IgD-negative memory B cell (primary cell): Measurements from ENCODE around the gene KRTAP22-2. TPM values are rescaled to one million over a fixed set of nuclear protein-coding genes. Genes with fewer than 3 reads are reported as not detected.

Experiments
- polyA plus RNA-seq: library from polyadenylated mRNA; unstranded; fragments of 300-500 nt; fragmentation: Illumina TruSeq; gene quantifications from one replicate; pipeline ENCODE4 v1.2.3, GENCODE V29; 2021

KRTAP22-2 gene
- polyA plus RNA-seq, 1 donor from 2014 or later, result not detected

Other genes with a start within 250 kb of the KRTAP22-2 start
- gene KRTAP23-1, start 241.8 kb downstream of the KRTAP22-2 start, polyA plus RNA-seq, result not detected
- not detected for gene KRTAP13-2, start 218.1 kb downstream of the KRTAP22-2 start, polyA plus RNA-seq
- not detected for gene KRTAP13-1, start 194.4 kb downstream of the KRTAP22-2 start, polyA plus RNA-seq
- gene KRTAP13-3, start 164.5 kb downstream of the KRTAP22-2 start, polyA plus RNA-seq, result not detected
- not detected for gene KRTAP13-4, start 160.2 kb downstream of the KRTAP22-2 start, polyA plus RNA-seq
- not detected for gene KRTAP15-1, start 150.1 kb downstream of the KRTAP22-2 start, polyA plus RNA-seq
- gene KRTAP19-1, start 110.0 kb downstream of the KRTAP22-2 start, polyA plus RNA-seq, result not detected
- gene KRTAP19-2, start 103.0 kb downstream of the KRTAP22-2 start, polyA plus RNA-seq, result not detected
- gene KRTAP19-3, start 98.4 kb downstream of the KRTAP22-2 start, polyA plus RNA-seq, result not detected
- not detected for gene KRTAP19-4, start 93.2 kb downstream of the KRTAP22-2 start, polyA plus RNA-seq
- gene KRTAP19-5, start 88.3 kb downstream of the KRTAP22-2 start, polyA plus RNA-seq, result not detected
- not detected for gene KRTAP19-6, start 48.5 kb downstream of the KRTAP22-2 start, polyA plus RNA-seq
- not detected for gene KRTAP19-7, start 29.1 kb downstream of the KRTAP22-2 start, polyA plus RNA-seq
- not detected for gene KRTAP6-3, start 2.0 kb upstream of the KRTAP22-2 start, polyA plus RNA-seq
- not detected for gene KRTAP6-2, start 8.5 kb upstream of the KRTAP22-2 start, polyA plus RNA-seq
- gene KRTAP22-1, start 10.7 kb upstream of the KRTAP22-2 start, polyA plus RNA-seq, result not detected
- gene KRTAP6-1, start 23.5 kb upstream of the KRTAP22-2 start, polyA plus RNA-seq, result not detected
- not detected for gene KRTAP20-1, start 26.0 kb upstream of the KRTAP22-2 start, polyA plus RNA-seq
- gene KRTAP20-4, start 30.2 kb upstream of the KRTAP22-2 start, polyA plus RNA-seq, result not detected
- gene KRTAP20-2, start 44.8 kb upstream of the KRTAP22-2 start, polyA plus RNA-seq, result not detected
- not detected for gene KRTAP20-3, start 52.5 kb upstream of the KRTAP22-2 start, polyA plus RNA-seq
- gene KRTAP21-3, start 128.4 kb upstream of the KRTAP22-2 start, polyA plus RNA-seq, result not detected
- not detected for gene KRTAP21-2, start 156.9 kb upstream of the KRTAP22-2 start, polyA plus RNA-seq
- gene KRTAP21-1, start 165.0 kb upstream of the KRTAP22-2 start, polyA plus RNA-seq, result not detected
- not detected for gene KRTAP8-1, start 222.9 kb upstream of the KRTAP22-2 start, polyA plus RNA-seq
- not detected for gene KRTAP7-1, start 239.4 kb upstream of the KRTAP22-2 start, polyA plus RNA-seq